HFFc6 (cell line): ENCODE results near the gene DHH. TPM values are rescaled to one million over a fixed set of nuclear protein-coding genes. Genes with fewer than 3 reads are reported as not detected.

Experiments
- DNase-seq: peaks from one replicate; pipeline ENCODE4 v3.0.0-alpha.2; 2018
- H3K27ac Mint-ChIP-seq: 2 replicates; pipeline ENCODE4 v1.8.0; 2020; ENCODE audit warnings: mild to moderate bottlenecking, mixed read lengths
- H3K27me3 Mint-ChIP-seq: 2 replicates; pipeline ENCODE4 v1.8.0; 2021; ENCODE audit warnings: mild to moderate bottlenecking, moderate library complexity, mixed read lengths; ENCODE audit not compliant: insufficient read depth
- H3K36me3 Mint-ChIP-seq: 2 replicates; pipeline ENCODE4 v1.8.0; 2021; ENCODE audit warnings: low read depth, mixed read lengths
- H3K4me1 Mint-ChIP-seq: 2 replicates; pipeline ENCODE4 v1.8.0; 2020; ENCODE audit warnings: low read depth, mixed read lengths
- H3K4me3 Mint-ChIP-seq: 2 replicates; pipeline ENCODE4 v1.8.0; 2020; ENCODE audit warnings: mild to moderate bottlenecking, moderate library complexity, mixed read lengths
- H3K9me3 Mint-ChIP-seq: 2 replicates; pipeline ENCODE4 v1.8.0; 2020; ENCODE audit warnings: mild to moderate bottlenecking, mixed read lengths
- total RNA-seq, 6 experiments: library from RNA; stranded (reverse); fragmentation: NEBNext Ultra II Directional; extraction: Animal tissue kit (Norgen Biotek cat#: 25700); gene quantifications; 2 replicates in 1 of 6; 3 replicates in 5 of 6; pipeline ENCODE4 v1.2.3, GENCODE V29; 2021
- TF ChIP-seq, protein P1 (sequence below): fragments of 200-600 bp; sonication (generic); IDR thresholded peaks from 2 replicates; pipeline ENCODE4 v1.5.0; 2021; ENCODE audit warnings: antibody characterized with exemption, mild to moderate bottlenecking

Gene DHH
- total RNA-seq, 6 experiments from 2014 or later, result 0.07 TPM; not detected in 5

DNA sequence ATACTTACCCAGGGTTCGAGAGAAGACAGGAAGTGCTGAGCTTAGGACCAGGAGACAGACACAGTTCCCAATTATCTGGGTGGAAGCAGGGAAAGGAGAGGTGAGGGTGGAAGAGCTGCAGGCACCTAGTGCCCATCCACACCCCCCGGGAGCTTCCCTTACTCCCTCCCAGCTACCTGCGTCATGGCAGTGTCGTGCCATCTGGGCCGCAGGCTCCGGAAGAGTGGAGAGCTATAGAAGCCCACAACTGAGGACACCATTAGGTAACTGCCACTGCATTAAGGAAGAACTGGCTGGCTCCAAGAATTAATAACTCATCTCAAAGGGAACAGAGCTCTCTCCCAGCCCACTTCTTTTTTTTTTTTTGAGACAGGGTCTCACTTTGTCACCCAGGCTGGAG lies 5.8 kb upstream of the DHH start:
- Mint-ChIP-seq H3K9me3 (no peaks in the 10 kb centered on the region), H3K4me1 (peaks cover 1% of the 10 kb centered on the region; the same call in 1 of the 2 replicates), H3K36me3 (0 out of 2 replicates have a peak, but pooled peaks cover 5% of the 10 kb centered on the region), H3K4me3 (no peak overlapping the region), H3K27ac (no peak overlapping the region), H3K27me3 (peaks cover 4% of the 10 kb centered on the region)
- no peak for DNase-seq
- TF ChIP-seq, protein P1, sequence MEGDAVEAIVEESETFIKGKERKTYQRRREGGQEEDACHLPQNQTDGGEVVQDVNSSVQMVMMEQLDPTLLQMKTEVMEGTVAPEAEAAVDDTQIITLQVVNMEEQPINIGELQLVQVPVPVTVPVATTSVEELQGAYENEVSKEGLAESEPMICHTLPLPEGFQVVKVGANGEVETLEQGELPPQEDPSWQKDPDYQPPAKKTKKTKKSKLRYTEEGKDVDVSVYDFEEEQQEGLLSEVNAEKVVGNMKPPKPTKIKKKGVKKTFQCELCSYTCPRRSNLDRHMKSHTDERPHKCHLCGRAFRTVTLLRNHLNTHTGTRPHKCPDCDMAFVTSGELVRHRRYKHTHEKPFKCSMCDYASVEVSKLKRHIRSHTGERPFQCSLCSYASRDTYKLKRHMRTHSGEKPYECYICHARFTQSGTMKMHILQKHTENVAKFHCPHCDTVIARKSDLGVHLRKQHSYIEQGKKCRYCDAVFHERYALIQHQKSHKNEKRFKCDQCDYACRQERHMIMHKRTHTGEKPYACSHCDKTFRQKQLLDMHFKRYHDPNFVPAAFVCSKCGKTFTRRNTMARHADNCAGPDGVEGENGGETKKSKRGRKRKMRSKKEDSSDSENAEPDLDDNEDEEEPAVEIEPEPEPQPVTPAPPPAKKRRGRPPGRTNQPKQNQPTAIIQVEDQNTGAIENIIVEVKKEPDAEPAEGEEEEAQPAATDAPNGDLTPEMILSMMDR, result no peak

DNA sequence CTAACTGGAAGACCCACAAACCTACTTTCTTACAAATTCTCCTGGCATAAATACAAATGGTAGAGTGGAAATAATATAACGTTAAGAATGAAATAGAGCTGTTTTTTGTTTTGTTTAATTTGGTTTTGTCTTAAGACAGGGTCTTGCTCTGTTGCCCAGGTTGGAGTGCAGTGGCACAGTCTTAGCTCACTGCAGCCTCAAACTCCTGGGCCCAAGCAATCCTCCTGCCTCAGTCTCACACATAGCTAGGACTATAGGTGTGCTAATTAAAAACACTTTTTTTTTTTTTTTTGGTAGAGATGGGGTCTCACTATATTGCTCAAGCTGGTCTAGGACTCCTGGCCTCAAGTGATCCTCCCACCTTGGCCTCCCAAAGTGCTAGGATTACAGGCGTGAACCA lies 4.1 kb upstream of the DHH start:
- Mint-ChIP-seq H3K27me3 (peaks cover 9% of the 10 kb centered on the region), H3K36me3 (0 out of 2 replicates have a peak, but pooled peaks cover 5% of the 10 kb centered on the region), H3K27ac (no peak overlapping the region), H3K4me1 (peaks cover 11% of the 10 kb centered on the region), H3K9me3 (no peaks in the 10 kb centered on the region), H3K4me3 (no peak overlapping the region)
- TF ChIP-seq, protein P1, result no peak
- no peak for DNase-seq

GRCh38 chr12:49098035-49098451 lies 3.4 kb upstream of the DHH start:
- TF ChIP-seq, protein P1, result peak; percentile 89
- peaks cover 13% of the 10 kb centered on the region for H3K27me3 Mint-ChIP-seq
- H3K27ac Mint-ChIP-seq, result no peak overlapping the region
- 0 out of 2 replicates have a peak, but pooled peaks cover 5% of the 10 kb centered on the region for H3K36me3 Mint-ChIP-seq
- no peaks in the 10 kb centered on the region for H3K9me3 Mint-ChIP-seq
- DNase-seq, result peak; percentile 19
- H3K4me1 Mint-ChIP-seq, result peaks cover 13% of the 10 kb centered on the region
- no peak overlapping the region for H3K4me3 Mint-ChIP-seq

GRCh38 chr12:49097381-49097780 lies 2.8 kb upstream of the DHH start:
- Mint-ChIP-seq H3K4me1 (peaks cover 17% of the 10 kb centered on the region), H3K36me3 (0 out of 2 replicates have a peak, but pooled peaks cover 5% of the 10 kb centered on the region), H3K9me3 (no peaks in the 10 kb centered on the region), H3K27ac (no peak overlapping the region), H3K4me3 (no peak overlapping the region), H3K27me3 (peaks cover 13% of the 10 kb centered on the region)
- no peak for DNase-seq
- TF ChIP-seq, protein P1, result no peak

DNA sequence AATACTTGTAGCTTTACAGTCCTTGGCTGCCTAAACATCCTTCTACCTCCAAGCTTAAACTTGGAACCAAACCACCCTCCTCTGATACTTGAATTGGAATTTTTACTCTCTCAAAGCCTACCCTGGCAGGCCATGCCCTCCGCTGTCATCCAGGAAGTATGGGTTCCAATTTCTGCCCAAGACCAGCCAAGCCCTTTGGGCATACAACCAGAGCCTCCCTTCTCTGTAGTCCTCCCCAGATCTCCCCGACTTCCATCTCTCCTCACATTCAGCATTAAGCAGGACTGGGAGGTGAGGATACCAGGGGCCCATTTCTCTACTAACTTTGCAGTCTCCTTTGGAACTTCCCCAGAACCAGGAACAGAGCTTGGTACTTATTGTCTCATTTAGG lies 369 bp upstream of the DHH start:
- Mint-ChIP-seq H3K27ac (no peak overlapping the region), H3K4me1 (peaks cover 33% of the 10 kb centered on the region)
- DNase-seq, result no peak

More for the DNA sequence above, 369 bp upstream of the DHH start:
- TF ChIP-seq, protein P1, result no peak
- Mint-ChIP-seq H3K9me3 (no peaks in the 10 kb centered on the region), H3K36me3 (0 out of 2 replicates have a peak, but pooled peaks cover 5% of the 10 kb centered on the region), H3K4me3 (no peak overlapping the region), H3K27me3 (peaks cover 17% of the 10 kb centered on the region)
